Dermis lymphatic vessel endothelial cell (primary cell): Measurements from ENCODE around the gene KCTD5. TPM values are rescaled to one million over a fixed set of nuclear protein-coding genes. Genes with fewer than 3 reads are reported as not detected.

Experiments
- total RNA-seq: library from RNA; depleted of rRNA; stranded (reverse); fragments of >200 nt; gene quantifications from 2 replicates; pipeline ENCODE4 v1.2.1, GENCODE V29; 2014

Gene KCTD5
- total RNA-seq = 13.3 and 15.0 TPM in 2 replicates

DNA sequence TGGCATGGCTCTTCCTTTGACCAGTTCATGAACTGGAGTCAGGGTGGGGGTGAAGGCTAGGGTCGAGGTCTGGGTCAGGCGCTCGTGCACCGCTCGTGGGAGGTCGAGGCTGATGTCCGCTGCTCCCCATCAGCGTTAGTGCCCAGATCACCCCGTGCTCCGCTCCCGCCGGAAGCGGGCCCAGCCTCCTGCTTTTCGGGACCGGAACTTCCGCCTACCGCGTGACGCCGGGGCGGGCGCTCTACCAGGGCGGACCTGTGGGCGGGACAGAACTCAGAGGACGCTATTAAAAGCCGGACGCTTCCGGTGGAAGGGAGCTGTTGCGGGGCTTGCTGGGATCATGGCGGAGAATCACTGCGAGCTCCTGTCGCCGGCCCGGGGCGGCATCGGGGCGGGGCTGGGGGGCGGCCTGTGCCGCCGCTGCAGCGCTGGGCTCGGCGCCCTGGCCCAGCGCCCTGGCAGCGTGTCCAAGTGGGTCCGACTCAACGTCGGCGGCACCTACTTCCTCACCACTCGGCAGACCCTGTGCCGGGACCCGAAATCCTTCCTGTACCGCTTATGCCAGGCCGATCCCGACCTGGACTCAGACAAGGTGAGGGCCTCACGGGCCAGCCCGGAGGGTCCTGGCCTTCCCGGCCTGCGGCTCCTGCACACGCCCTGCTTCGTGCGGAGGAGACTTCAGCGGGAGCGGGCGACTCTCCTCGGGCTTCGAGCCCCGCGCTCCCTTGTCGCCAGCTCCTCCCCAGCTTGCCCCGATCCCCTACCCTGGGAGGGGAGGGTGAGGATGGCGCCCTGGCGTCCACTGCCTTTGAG lies at the start of gene KCTD5:
TSS of gene KCTD5 (plus strand) at position 315 of the 813 bp plus-strand sequence. CDS start at position 341, 26 bp downstream.

GRCh38 chr16:2720064-2720457 lies 37.7 kb downstream of the KCTD5 start, which contains the start of gene PRSS27:
TSS of gene PRSS27 (minus strand) at chr16:2720224. CDS start at chr16:2720160, 64 bp downstream.

GRCh38 chr16:2752035-2752849 lies 69.9 kb downstream of the KCTD5 start, which contains the start of gene SRRM2:
TSS of gene SRRM2 (plus strand) at chr16:2752638. CDS start at chr16:2756365, 3,727 bp downstream.

Other genes starting within 250 kb of the KCTD5 start
- gene TEDC2, start 222.4 kb upstream of the KCTD5 start, total RNA-seq = 1.7 and 2.1 TPM in 2 replicates
- gene NTN3, start 211.2 kb upstream of the KCTD5 start, total RNA-seq = 0.09 TPM in 1 of 2 replicates, not detected in the other
- gene TBC1D24, start 207.4 kb upstream of the KCTD5 start, total RNA-seq = 5.9 and 8.1 TPM in 2 replicates
- gene ATP6V0C, start 168.6 kb upstream of the KCTD5 start, total RNA-seq = 5.9 and 6.4 TPM in 2 replicates
- 31.8 and 37.8 TPM in 2 replicates for gene AMDHD2, start 162.2 kb upstream of the KCTD5 start, total RNA-seq
- gene CEMP1, start 151.1 kb upstream of the KCTD5 start, total RNA-seq = not detected in 2 replicates
- 14.1 and 14.9 TPM in 2 replicates for gene PDPK1, start 144.5 kb upstream of the KCTD5 start, total RNA-seq
- gene PRSS27, start 37.7 kb downstream of the KCTD5 start, total RNA-seq = 0.22 and 0.26 TPM in 2 replicates
- 32.2 and 35.8 TPM in 2 replicates for gene SRRM2, start 70.1 kb downstream of the KCTD5 start, total RNA-seq
- 231 and 332 TPM in 2 replicates for gene ELOB, start 94.8 kb downstream of the KCTD5 start, total RNA-seq
- not detected in 2 replicates for gene PRSS33, start 105.0 kb downstream of the KCTD5 start, total RNA-seq
- gene PRSS41, start 115.9 kb downstream of the KCTD5 start, total RNA-seq = not detected in 2 replicates
- 0.65 and 1.1 TPM in 2 replicates for gene PRSS21, start 134.7 kb downstream of the KCTD5 start, total RNA-seq
- 0.09 TPM in 1 of 2 replicates, not detected in the other for gene ZG16B, start 147.8 kb downstream of the KCTD5 start, total RNA-seq
- gene PRSS22, start 175.6 kb downstream of the KCTD5 start, total RNA-seq = not detected in 2 replicates
- gene FLYWCH2, start 200.7 kb downstream of the KCTD5 start, total RNA-seq = 28.8 and 32.3 TPM in 2 replicates
- gene FLYWCH1, start 229.4 kb downstream of the KCTD5 start, total RNA-seq = 18.4 and 19.9 TPM in 2 replicates